IMR-90 (cell line): ENCODE measurements around the gene KRTCAP2. TPM values are rescaled to one million over a fixed set of nuclear protein-coding genes. Genes with fewer than 3 reads are reported as not detected.

Source experiments
- ATAC-seq: fragments of 200-7000 bp; cut with Tn5 transposase; 2 replicates; pipeline ENCODE4 v1.9.1; 2020; ENCODE audit warnings: low read depth, mild to moderate bottlenecking, moderate library complexity
- BruUV-seq: library from RNA; stranded (reverse); fragments of 400-500 nt; replicated peaks from 2 replicates; lab custom pipeline; 2021; lab: Mats Ljungman, UMichigan
- CTCF ChIA-PET: fragments of 300-600 bp; formaldehyde crosslinking; extraction: SDS; loops from one replicate; lab custom pipeline; 2021; ENCODE audit warnings: antibody characterized with exemption; lab: Yijun Ruan, JAX
- POLR2A ChIA-PET: fragments of 300-600 bp; sonication (Branson Sonifier 250); formaldehyde crosslinking; loops from one replicate; lab custom pipeline; 2022; ENCODE audit warnings: antibody characterized with exemption; ENCODE audit not compliant: unreplicated experiment; lab: Charles Lee
- DNase-seq: peaks from one replicate; pipeline ENCODE4 v3.0.0; 2013
- H2AFZ ChIP-seq: replicated peaks from 2 replicates; pipeline ENCODE3; 2013; ENCODE audit warnings: low read length, mild to moderate bottlenecking; ENCODE audit not compliant: poor library complexity
- H2AK5ac ChIP-seq: 2 replicates; pipeline ENCODE4 v1.6.1; 2013; ENCODE audit warnings: low read depth, low read length, inconsistent platforms
- H2AK9ac ChIP-seq: replicated peaks from 2 replicates; pipeline ENCODE3; 2013; ENCODE audit warnings: mild to moderate bottlenecking, low read depth, low read length, moderate library complexity; ENCODE audit not compliant: poor library complexity
- H2BK120ac ChIP-seq: 2 replicates; pipeline ENCODE4 v1.6.1; 2013; ENCODE audit warnings: low read depth, low read length, inconsistent platforms
- H2BK15ac ChIP-seq: 3 replicates; pipeline ENCODE4 v1.6.1; 2013; ENCODE audit warnings: low read depth, low read length, inconsistent platforms
- H2BK20ac ChIP-seq: 2 replicates; pipeline ENCODE4 v1.6.1; 2013; ENCODE audit warnings: low read depth, mild to moderate bottlenecking, inconsistent platforms, low read length, moderate library complexity
- H2BK5ac ChIP-seq: 2 replicates; pipeline ENCODE4 v1.6.1; 2013; ENCODE audit warnings: mild to moderate bottlenecking, low read depth, low read length, inconsistent platforms; ENCODE audit not compliant: poor library complexity, severe bottlenecking
- H3K14ac ChIP-seq: replicated peaks from 2 replicates; pipeline ENCODE4 v1.6.1; 2013; ENCODE audit warnings: low read depth, low read length, inconsistent platforms
- H3K18ac ChIP-seq: 2 replicates; pipeline ENCODE4 v1.6.1; 2013; ENCODE audit warnings: low read depth, low read length, control low read depth
- H3K23ac ChIP-seq: 2 replicates; pipeline ENCODE4 v1.6.1; 2013; ENCODE audit warnings: low read depth, low read length, inconsistent platforms
- H3K27ac ChIP-seq: 2 replicates; pipeline ENCODE4 v1.5.1; 2013; ENCODE audit warnings: mild to moderate bottlenecking, control low read depth, low read length; ENCODE audit not compliant: insufficient read depth
- H3K27me3 ChIP-seq: 2 replicates; pipeline ENCODE4 v1.6.1; 2013; ENCODE audit warnings: low read length; ENCODE audit not compliant: control insufficient read depth, insufficient read depth
- H3K36me3 ChIP-seq: 2 replicates; pipeline ENCODE4 v1.6.1; 2013; ENCODE audit warnings: low read length, mixed read lengths; ENCODE audit not compliant: control insufficient read depth, insufficient read depth
- H3K4ac ChIP-seq: 2 replicates; pipeline ENCODE4 v1.6.1; 2013; ENCODE audit warnings: low read depth, low read length, inconsistent platforms
- H3K4me1 ChIP-seq: 2 replicates; pipeline ENCODE4 v1.6.1; 2013; ENCODE audit warnings: low read length, mixed read lengths; ENCODE audit not compliant: control insufficient read depth, insufficient read depth
- H3K4me2 ChIP-seq: 2 replicates; pipeline ENCODE4 v1.6.1; 2013; ENCODE audit warnings: low read depth, mild to moderate bottlenecking, control low read depth, low read length, moderate library complexity
- H3K4me3 ChIP-seq: 2 replicates; pipeline ENCODE4 v1.5.1; 2013; ENCODE audit warnings: low read depth, mild to moderate bottlenecking, control low read depth, low read length, moderate library complexity; ENCODE audit not compliant: insufficient read depth
- H3K56ac ChIP-seq: 2 replicates; pipeline ENCODE4 v1.6.1; 2013; ENCODE audit warnings: low read length, inconsistent platforms; ENCODE audit not compliant: insufficient read depth; ENCODE audit errors: extremely low read depth
- H3K79me1 ChIP-seq, 2 experiments: 2 replicates each; pipeline ENCODE4 v1.6.1; 2013; ENCODE audit warnings: low read length in 2 of 2, inconsistent platforms in 1 of 2, low read depth in 1 of 2
- H3K9ac ChIP-seq: 2 replicates; pipeline ENCODE4 v1.6.1; 2013; ENCODE audit warnings: low read depth, low read length, control low read depth
- H3K9me1 ChIP-seq: 2 replicates; pipeline ENCODE4 v1.6.1; 2013; ENCODE audit warnings: low read length, inconsistent platforms; ENCODE audit not compliant: insufficient read depth
- H3K9me3 ChIP-seq: 2 replicates; pipeline ENCODE4 v1.6.1; 2013; ENCODE audit warnings: low read length; ENCODE audit not compliant: control insufficient read depth, insufficient read depth
- H4K20me1 ChIP-seq: 2 replicates; pipeline ENCODE4 v1.6.1; 2013; ENCODE audit warnings: low read length, inconsistent platforms; ENCODE audit not compliant: insufficient read depth
- H4K5ac ChIP-seq: 2 replicates; pipeline ENCODE4 v1.6.1; 2013; ENCODE audit warnings: mild to moderate bottlenecking, low read depth, low read length, control low read depth
- H4K8ac ChIP-seq, 2 experiments: 2 replicates each; pipeline ENCODE4 v1.6.1; 2013; ENCODE audit warnings: low read depth in 2 of 2, low read length in 2 of 2, control low read depth in 1 of 2, inconsistent platforms in 1 of 2
- H4K91ac ChIP-seq: 2 replicates; pipeline ENCODE4 v1.6.1; 2013; ENCODE audit warnings: low read depth, low read length, inconsistent platforms; ENCODE audit not compliant: insufficient read depth
- BHLHE40 ChIP-seq: fragments of 150-350 bp; IDR thresholded peaks from 2 replicates; pipeline ENCODE4 v1.6.1; 2016; ENCODE audit warnings: mild to moderate bottlenecking, low read depth, low read length
- CEBPB ChIP-seq: IDR thresholded peaks from 2 replicates; pipeline ENCODE4 v1.6.1; 2012; ENCODE audit warnings: low read depth, low read length, improper control_type of control experiment
- CHD1 ChIP-seq: IDR thresholded peaks from 2 replicates; pipeline ENCODE4 v1.6.1; 2012; ENCODE audit warnings: low read depth, low read length, improper control_type of control experiment
- CTCF ChIP-seq: conservative IDR thresholded peaks from 2 replicates; pipeline ENCODE4 v1.5.1; 2012; ENCODE audit warnings: mild to moderate bottlenecking, low read depth, low read length, improper control_type of control experiment
- ELK1 ChIP-seq: fragments of 150-350 bp; IDR thresholded peaks from 2 replicates; pipeline ENCODE4 v1.6.1; 2016; ENCODE audit warnings: low read depth, mild to moderate bottlenecking, low read length, moderate library complexity, borderline replicate concordance
- FOS ChIP-seq: fragments of 150-350 bp; IDR thresholded peaks from 2 replicates; pipeline ENCODE4 v1.6.1; 2016; ENCODE audit warnings: low read depth, low read length
- MAFK ChIP-seq: IDR thresholded peaks from 2 replicates; pipeline ENCODE4 v1.6.1; 2012; ENCODE audit warnings: low read depth, low read length, improper control_type of control experiment
- MAZ ChIP-seq: IDR thresholded peaks from 2 replicates; pipeline ENCODE4 v1.6.1; 2012; ENCODE audit warnings: low read depth, mild to moderate bottlenecking, low read length, improper control_type of control experiment, moderate library complexity, borderline replicate concordance
- MXI1 ChIP-seq: IDR thresholded peaks from 2 replicates; pipeline ENCODE4 v1.6.1; 2012; ENCODE audit warnings: low read depth, mild to moderate bottlenecking, low read length, moderate library complexity, borderline replicate concordance
- NFE2L2 ChIP-seq: fragments of 150-350 bp; IDR thresholded peaks from 2 replicates; pipeline ENCODE4 v1.6.1; 2016; ENCODE audit warnings: low read depth, mild to moderate bottlenecking, low read length
- POLR2A ChIP-seq: IDR thresholded peaks from 2 replicates; pipeline ENCODE4 v1.6.1; 2012; ENCODE audit warnings: mild to moderate bottlenecking, low read depth, low read length
- RAD21 ChIP-seq: IDR thresholded peaks from 2 replicates; pipeline ENCODE4 v1.6.1; 2012; ENCODE audit warnings: low read length, improper control_type of control experiment
- RCOR1 ChIP-seq: IDR thresholded peaks from 2 replicates; pipeline ENCODE4 v1.6.1; 2012; ENCODE audit warnings: mild to moderate bottlenecking, low read length, improper control_type of control experiment; ENCODE audit not compliant: insufficient replicate concordance
- RFX5 ChIP-seq: IDR thresholded peaks from 2 replicates; pipeline ENCODE4 v1.8.0; 2012; ENCODE audit warnings: low read depth, mild to moderate bottlenecking, low read length, moderate library complexity
- SMC3 ChIP-seq: fragments of 150-350 bp; IDR thresholded peaks from 2 replicates; pipeline ENCODE4 v1.6.1; 2016; ENCODE audit warnings: low read depth, mild to moderate bottlenecking, antibody characterized with exemption, low read length, moderate library complexity
- USF2 ChIP-seq: fragments of 150-350 bp; IDR thresholded peaks from 2 replicates; pipeline ENCODE4 v1.6.1; 2017; ENCODE audit warnings: mild to moderate bottlenecking, antibody characterized with exemption, low read length, low read depth
- WGBS, 2 experiments: methylation state at CpG; one replicate each; pipeline versions ENCODE4 v1.1.5 to v1.1.7; 2013; ENCODE audit warnings: missing lambda C conversion rate in 2 of 2; ENCODE audit not compliant: insufficient read length in 1 of 2; ENCODE audit errors: extremely low coverage in 2 of 2; 5-methylcytosine and 5-hydroxymethylcytosine counted together
- dilution Hi-C: fragments of 300-500 bp; cut with HindIII; formaldehyde crosslinking; loops from one replicate; pipeline ENCODE4 v1.14.3; 2018; ENCODE audit warnings: low sequenced_read_pairs; ENCODE audit not compliant: unreplicated experiment
- in situ Hi-C: fragments of 300-500 bp; cut with MboI; formaldehyde crosslinking; loops from 3 replicates; pipeline ENCODE4 v1.14.3; 2019; ENCODE audit warnings: low sequenced_read_pairs, inconsistent platforms, mixed read lengths
- intact Hi-C: fragments of 100-400 bp; cut with micrococcal nuclease; formaldehyde crosslinking; loops from 2 replicates; pipeline ENCODE4 v1.10.0; 2022
- polyA plus RNA-seq, 3 experiments: library from polyadenylated mRNA; depleted of rRNA; stranded (reverse); fragments of >200 nt; gene quantifications; 2 replicates each; pipeline ENCODE4 v1.2.3, GENCODE V29; 2012; ENCODE audit warnings: low replicate concordance in 1 of 3
- total RNA-seq: library from RNA; depleted of rRNA; stranded (reverse); fragments of >200 nt; gene quantifications from 2 replicates; pipeline ENCODE4 v1.2.3, GENCODE V29; 2012

KRTCAP2 gene
- total and polyA plus RNA-seq, 2 of the 4 experiments (the other 2 are of a cell fraction) = 76.7 to 232 TPM

GRCh38 chr1:155122308-155122707 is 50.8 kb downstream of the KRTCAP2 start:
- Histone ChIP-seq H2BK15ac (no peak overlapping the region), H4K20me1 (peaks cover 2% of the 10 kb centered on the region), H3K27me3 (peaks cover 58% of the 10 kb centered on the region), H3K56ac (no peak overlapping the region), H3K4me3 (no peak overlapping the region), H2AK5ac (no peak overlapping the region), H2BK20ac (no peak overlapping the region), H3K4ac (no peak overlapping the region), H3K9ac (no peak overlapping the region), H3K9me3 (no peaks in the 10 kb centered on the region), H2AFZ (no peak overlapping the region), H3K14ac (no peak overlapping the region), H4K8ac (no peak overlapping the region), H2BK120ac (no peak overlapping the region), H3K9me1 (no peaks in the 10 kb centered on the region), H3K18ac (no peak overlapping the region), H3K4me2 (no peak overlapping the region), H4K5ac (no peak overlapping the region), H3K27ac (no peak overlapping the region), H3K36me3 (no peaks in the 10 kb centered on the region), H2BK5ac (no peak overlapping the region), H3K79me1 (no peaks in the 10 kb centered on the region), H3K23ac (no peak overlapping the region), H2AK9ac (no peak overlapping the region), H4K91ac (no peak overlapping the region), H3K4me1 (peaks cover 9% of the 10 kb centered on the region)
- no peak for DNase-seq
- TF ChIP-seq FOS = no peak
- TF ChIP-seq RAD21 = no peak
- TF ChIP-seq RFX5 = no peak
- TF ChIP-seq MXI1 = no peak
- no peak for TF ChIP-seq MAZ
- no peak for TF ChIP-seq CTCF
- TF ChIP-seq USF2 = no peak
- no peak for TF ChIP-seq SMC3
- TF ChIP-seq MAFK = no peak
- TF ChIP-seq RCOR1 = no peak
- no peak for TF ChIP-seq ELK1
- no peak for TF ChIP-seq POLR2A
- no peak for TF ChIP-seq NFE2L2
- no peak for TF ChIP-seq CEBPB
- TF ChIP-seq BHLHE40 = no peak
- TF ChIP-seq CHD1 = no peak
- intact Hi-C loops (no loop called here), in situ Hi-C loops (no loop called here), dilution Hi-C loops (no loop called here)
- ChIA-PET POLR2A (no interaction called here), CTCF (no interaction called here)
- no TSS peak for BruUV-seq
- no peak for ATAC-seq
- no CpG with 5 or more reads among the region's 2 CpGs for WGBS, 2 experiments
